HCT116 (cell line): ENCODE results near the gene NFE2L3. TPM values are rescaled to one million over a fixed set of nuclear protein-coding genes. Genes with fewer than 3 reads are reported as not detected.

Experiments
- ATAC-seq: fragments of 200-7000 bp; cut with Tn5 transposase; 2 replicates; pipeline ENCODE4 v1.9.1; 2020; ENCODE audit warnings: mild to moderate bottlenecking, moderate library complexity
- BruUV-seq: library from RNA; stranded (reverse); fragments of 400-500 nt; replicated peaks from 2 replicates; lab custom pipeline; 2021; lab: Mats Ljungman, UMichigan
- CTCF ChIA-PET: fragments of 300-600 bp; sonication (Branson Sonifier 250); formaldehyde crosslinking; loops from one replicate; lab custom pipeline; 2021; ENCODE audit warnings: antibody characterized with exemption; lab: Charles Lee
- POLR2A ChIA-PET: fragments of 300-600, 350-600 bp; sonication (Branson Sonifier 250); formaldehyde crosslinking; loops from one replicate; lab custom pipeline; 2021; ENCODE audit warnings: antibody characterized with exemption; lab: Charles Lee
- RAD21 ChIA-PET, 2 experiments: fragments of 300-600 bp; sonication (Branson Sonifier 250); formaldehyde crosslinking; loops; one replicate each; lab custom pipeline; 2023; ENCODE audit warnings: low total read pairs in 2 of 2; ENCODE audit not compliant: uncharacterized antibody in 2 of 2, unreplicated experiment in 2 of 2, low non-redundant PET in 1 of 2; lab: Charles Lee
- DNase-seq: peaks from one replicate; pipeline ENCODE4 v3.0.0-alpha.2; 2010; ENCODE audit warnings: low read depth, low spot score
- H2AFZ ChIP-seq: fragments of 200-600 bp; shearing (Covaris generic), sonication (generic); 2 replicates; pipeline ENCODE4 v1.6.1; 2017; ENCODE audit warnings: low read depth, mixed run types, mixed read lengths, antibody characterized with exemption, low read length; ENCODE audit not compliant: poor library complexity, severe bottlenecking
- H3K27ac ChIP-seq: 2 replicates; pipeline ENCODE4 v1.5.1; 2012; ENCODE audit warnings: low read depth, low read length
- H3K27me3 ChIP-seq: fragments of 200-600 bp; sonication (generic); 2 replicates; pipeline ENCODE4 v1.6.1; 2016; ENCODE audit warnings: mixed run types, low read length, mixed read lengths; ENCODE audit not compliant: insufficient read depth
- H3K36me3 ChIP-seq, 2 experiments: fragments of 200-500 bp in 1 of 2; fragments of 200-600 bp in 1 of 2; sonication (Bioruptor generic) in 1 of 2; sonication (generic) in 1 of 2; 2 replicates each; pipeline versions ENCODE4 v1.5.1 to v1.6.1; 2014 to 2016; ENCODE audit warnings: low read length in 2 of 2, inconsistent platforms in 1 of 2, mixed read lengths in 1 of 2, mixed run types in 1 of 2; ENCODE audit not compliant: insufficient read depth in 2 of 2, control insufficient read depth in 1 of 2
- H3K4me1 ChIP-seq, 2 experiments: fragments of 200-600 bp in 1 of 2; sonication (generic) in 1 of 2; 2 replicates each; pipeline versions ENCODE4 v1.5.1 to v1.6.1; 2012 to 2017; ENCODE audit warnings: low read length in 2 of 2, inconsistent platforms in 1 of 2, mild to moderate bottlenecking in 1 of 2, mixed read lengths in 1 of 2, mixed run types in 1 of 2, moderate library complexity in 1 of 2; ENCODE audit not compliant: insufficient read depth in 2 of 2, control insufficient read depth in 1 of 2
- H3K4me2 ChIP-seq: fragments of 200-600 bp; sonication (generic); 2 replicates; pipeline ENCODE4 v1.6.1; 2017; ENCODE audit warnings: mixed run types, low read length, mixed read lengths
- H3K4me3 ChIP-seq, 2 experiments: fragments of 200-600 bp in 1 of 2; sonication (generic) in 1 of 2; replicated peaks in 1 of 2; 2 replicates each; pipeline ENCODE4 v1.5.1; 2011 to 2016; ENCODE audit warnings: low read length in 2 of 2, control low read depth in 1 of 2, low read depth in 1 of 2, mild to moderate bottlenecking in 1 of 2, mixed read lengths in 1 of 2, mixed run types in 1 of 2
- H3K79me2 ChIP-seq: fragments of 200-600 bp; sonication (generic); 2 replicates; pipeline ENCODE4 v1.6.1; 2017; ENCODE audit warnings: mild to moderate bottlenecking, mixed run types, low read length, moderate library complexity, mixed read lengths; ENCODE audit not compliant: insufficient read depth
- H3K9ac ChIP-seq: fragments of 200-600 bp; sonication (generic); 2 replicates; pipeline ENCODE4 v1.6.1; 2016; ENCODE audit warnings: low read length, mixed read lengths
- H3K9me2 ChIP-seq: fragments of 200-600 bp; sonication (generic), shearing (Covaris generic); 2 replicates; pipeline ENCODE4 v1.6.1; 2017; ENCODE audit warnings: mixed run types, mild to moderate bottlenecking, moderate library complexity; ENCODE audit not compliant: insufficient read depth
- H3K9me3 ChIP-seq, 2 experiments: fragments of 200-500 bp in 1 of 2; fragments of 200-600 bp in 1 of 2; sonication (Bioruptor generic) in 1 of 2; sonication (generic) in 1 of 2; 2 replicates each; pipeline ENCODE4 v1.6.1; 2014 to 2017; ENCODE audit warnings: low read length in 2 of 2, mixed read lengths in 2 of 2, inconsistent platforms in 1 of 2, low read depth in 1 of 2, mild to moderate bottlenecking in 1 of 2, mixed run types in 1 of 2, moderate library complexity in 1 of 2; ENCODE audit not compliant: control insufficient read depth in 1 of 2, insufficient read depth in 1 of 2
- H4K20me1 ChIP-seq: fragments of 200-600 bp; sonication (generic), shearing (Covaris generic); 2 replicates; pipeline ENCODE4 v1.6.1; 2017; ENCODE audit warnings: mixed run types, mild to moderate bottlenecking, moderate library complexity; ENCODE audit not compliant: insufficient read depth
- ATF3 ChIP-seq: IDR thresholded peaks from 2 replicates; pipeline ENCODE4 v1.6.1; 2012
- CBX3 ChIP-seq: IDR thresholded peaks from 2 replicates; pipeline ENCODE4 v1.6.1; 2012; ENCODE audit warnings: low read depth
- CTCF ChIP-seq, 3 experiments: fragments of 200-600 bp in 1 of 3; sonication (generic) in 1 of 3; IDR thresholded peaks in 2 of 3; conservative IDR thresholded peaks in 1 of 3; 2 replicates each; pipeline ENCODE4 v1.5.1; 2012 to 2017; ENCODE audit warnings: low read depth in 2 of 3, low read length in 2 of 3, antibody characterized with exemption in 1 of 3, borderline replicate concordance in 1 of 3, control low read depth in 1 of 3, mild to moderate bottlenecking in 1 of 3, mixed read lengths in 1 of 3, mixed run types in 1 of 3, moderate library complexity in 1 of 3; ENCODE audit not compliant: insufficient read depth in 1 of 3
- EZH2 ChIP-seq: fragments of 200-600 bp; sonication (generic); IDR thresholded peaks from 2 replicates; pipeline ENCODE4 v1.6.1; 2017; ENCODE audit warnings: antibody characterized with exemption, mixed run types
- EZH2phosphoT487 ChIP-seq: fragments of 200-600 bp; IDR thresholded peaks from 2 replicates; pipeline ENCODE4 v1.6.1; 2018; ENCODE audit warnings: antibody characterized with exemption, borderline replicate concordance
- FOSL1 ChIP-seq: IDR thresholded peaks from 2 replicates; pipeline ENCODE4 v1.6.1; 2012; ENCODE audit warnings: low read depth
- JUND ChIP-seq: IDR thresholded peaks from 2 replicates; pipeline ENCODE4 v1.6.1; 2012
- POLR2A ChIP-seq: IDR thresholded peaks from 2 replicates; pipeline ENCODE4 v1.7.0; 2011; ENCODE audit warnings: borderline replicate concordance; ENCODE audit not compliant: insufficient read depth, insufficient read length; ENCODE audit errors: extremely low read depth
- POLR2AphosphoS5 ChIP-seq: IDR thresholded peaks from 2 replicates; pipeline ENCODE4 v1.6.1; 2011; ENCODE audit warnings: mild to moderate bottlenecking, low read depth, low read length, moderate library complexity
- RAD21 ChIP-seq: IDR thresholded peaks from 2 replicates; pipeline ENCODE4 v1.6.1; 2012; ENCODE audit warnings: low read depth, mild to moderate bottlenecking
- SP1 ChIP-seq: IDR thresholded peaks from 2 replicates; pipeline ENCODE4 v1.6.1; 2012; ENCODE audit warnings: low read depth
- SRF ChIP-seq: IDR thresholded peaks from 2 replicates; pipeline ENCODE4 v1.6.1; 2012; ENCODE audit warnings: low read depth
- YY1 ChIP-seq: IDR thresholded peaks from 2 replicates; pipeline ENCODE4 v1.6.1; 2011; ENCODE audit warnings: low read length, low read depth, moderate library complexity, mild to moderate bottlenecking; ENCODE audit not compliant: insufficient replicate concordance; ENCODE audit errors: extremely low read depth
- ZNF274 ChIP-seq: fragments of 200-500 bp; sonication (Bioruptor generic); IDR thresholded peaks from 2 replicates; pipeline ENCODE4 v1.6.1; 2014; ENCODE audit warnings: mild to moderate bottlenecking, low read depth, low read length, inconsistent platforms
- intact Hi-C: fragments of 100-400 bp; cut with micrococcal nuclease; formaldehyde crosslinking; loops from 2 replicates; pipeline ENCODE4 v1.10.0; 2022
- total RNA-seq: library from RNA; stranded (reverse); gene quantifications from one replicate; pipeline ENCODE4 v1.2.1, GENCODE V29; 2021; ENCODE audit not compliant: unreplicated experiment
- TF ChIP-seq, protein P1 (sequence below): IDR thresholded peaks from 2 replicates; pipeline ENCODE4 v1.6.1; 2012

Gene NFE2L3
- total RNA-seq, 1 experiment from 2014 or later: 27.0 TPM

DNA sequence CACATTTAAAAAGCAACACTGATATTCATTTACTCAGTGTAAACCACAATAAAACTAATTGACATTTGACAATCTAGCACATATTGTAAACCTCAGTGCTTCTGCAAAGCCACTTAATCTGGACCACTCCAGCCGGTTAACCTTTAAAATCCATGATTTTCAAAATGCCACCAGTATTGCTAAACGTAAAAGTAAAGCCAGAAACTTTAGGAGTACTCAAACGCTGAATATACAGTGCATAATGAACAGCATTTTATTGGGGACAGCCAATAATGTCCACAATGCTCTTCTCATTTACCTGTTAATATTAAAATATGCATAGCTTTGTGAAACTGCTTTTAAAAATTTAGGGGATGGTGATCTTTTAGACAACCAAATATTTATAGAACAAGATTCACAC is 37.7 kb downstream of the NFE2L3 start (continued):
- TF ChIP-seq, protein P1, sequence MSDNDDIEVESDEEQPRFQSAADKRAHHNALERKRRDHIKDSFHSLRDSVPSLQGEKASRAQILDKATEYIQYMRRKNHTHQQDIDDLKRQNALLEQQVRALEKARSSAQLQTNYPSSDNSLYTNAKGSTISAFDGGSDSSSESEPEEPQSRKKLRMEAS: no peak
- no peak for TF ChIP-seq RAD21
- no peak for TF ChIP-seq JUND
- TF ChIP-seq ATF3: no peak
- no peak for TF ChIP-seq SP1
- no peak for TF ChIP-seq CBX3

DNA sequence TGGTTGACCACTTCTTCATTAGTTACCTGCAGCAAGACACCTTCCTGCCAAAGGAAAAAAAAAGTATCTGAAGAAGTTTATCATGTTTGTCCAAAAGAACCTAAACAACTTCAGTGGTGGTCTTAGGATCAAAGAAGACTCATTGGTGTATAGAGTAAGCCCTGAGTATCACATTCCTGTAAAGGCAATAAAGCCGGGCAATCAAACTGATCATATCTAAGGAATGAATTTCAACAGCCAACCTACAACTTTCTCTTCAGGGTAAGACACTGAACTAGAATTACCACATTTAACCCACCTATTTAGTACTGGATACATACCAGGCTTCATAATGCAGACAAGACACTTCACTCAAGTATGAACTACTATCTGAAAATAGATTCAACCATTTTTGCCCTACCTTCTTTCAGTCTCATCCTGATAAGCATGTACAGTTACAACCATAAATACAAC is 38.4 kb downstream of the NFE2L3 start:
- Histone ChIP-seq H2AFZ (no peak overlapping the region), H3K4me2 (no peak overlapping the region), H3K4me1 (no peaks in the 10 kb centered on the region), H3K9me3 (no peaks in the 10 kb centered on the region), H3K79me2 (peaks cover 64% of the 10 kb centered on the region), H3K27me3 (no peaks in the 10 kb centered on the region), H3K9ac (no peak overlapping the region), H4K20me1 (peaks cover 85% of the 10 kb centered on the region), H3K36me3 (peaks cover 61 to 64% of the 10 kb centered on the region in 2 experiments), H3K9me2 (no peaks in the 10 kb centered on the region), H3K4me3 (no peak overlapping the region), H3K27ac (no peak overlapping the region)
- CTCF ChIA-PET: no interaction called here
- TF ChIP-seq CBX3 (no peak), SP1 (no peak)
- DNase-seq (no peak), ATAC-seq (no peak)
- intact Hi-C loops: no loop called here
- BruUV-seq: no TSS peak
- POLR2A ChIA-PET: interaction anchor here (2.3 kb wide), 1 partner anchor 10 kb away, joined by 12 read pairs; the partner anchor contains the start of gene HNRNPA2B1
- RAD21 ChIA-PET: no interaction called here

DNA sequence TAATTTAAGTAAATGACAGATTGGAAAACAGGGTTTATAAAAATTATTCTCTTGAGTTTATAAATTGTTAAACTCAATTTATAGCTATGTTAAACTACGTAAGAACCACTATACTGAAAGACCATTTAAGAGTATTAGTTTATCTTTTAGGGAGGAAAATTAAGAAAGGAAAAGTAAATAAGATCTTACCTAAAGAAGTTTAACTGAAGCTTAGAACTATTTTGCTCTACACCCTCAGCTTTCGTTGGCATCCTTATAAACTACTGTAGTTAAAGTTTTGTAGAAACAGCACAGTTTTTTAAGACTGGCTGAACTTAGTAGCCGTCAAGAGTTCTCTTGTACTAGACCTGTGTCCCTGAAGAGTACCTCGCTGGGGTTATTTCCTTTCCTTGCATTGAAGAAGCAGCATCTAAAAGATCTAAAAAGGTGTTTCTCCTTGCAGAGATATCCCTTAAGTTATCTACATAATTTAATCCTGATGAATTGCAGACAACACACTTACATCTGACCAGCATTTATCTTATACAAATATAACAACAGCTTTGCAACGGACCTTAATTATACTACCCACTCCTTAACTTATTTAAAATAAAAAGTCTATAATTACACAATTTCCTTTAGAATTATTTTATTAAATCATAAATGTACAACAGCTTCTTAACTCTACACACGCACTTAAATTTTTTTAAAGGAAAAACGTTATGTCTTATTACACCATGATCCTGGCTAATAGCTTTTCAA is 39.4 kb downstream of the NFE2L3 start:
- CTCF ChIA-PET: interaction anchor here (2.0 kb wide), 1 partner anchor 298 kb away, joined by 5 read pairs; no protein-coding TSS in a partner anchor
- H3K4me3 ChIP-seq: no peak overlapping the region
- H3K27me3 ChIP-seq: no peaks in the 10 kb centered on the region
- intact Hi-C loops: no loop called here
- no peak for ATAC-seq
- H2AFZ ChIP-seq: no peak overlapping the region
- RAD21 ChIA-PET: no interaction called here
- H4K20me1 ChIP-seq: peaks cover 92% of the 10 kb centered on the region
- H3K9me3 ChIP-seq: no peaks in the 10 kb centered on the region
- no peak for DNase-seq
- peaks cover 74% of the 10 kb centered on the region for H3K79me2 ChIP-seq
- H3K4me1 ChIP-seq: no peaks in the 10 kb centered on the region
- no peak overlapping the region for H3K4me2 ChIP-seq
- H3K9me2 ChIP-seq: no peaks in the 10 kb centered on the region
- no peak overlapping the region for H3K9ac ChIP-seq
- BruUV-seq: no TSS peak
- POLR2A ChIA-PET: interaction anchor here (0.8 to 2.3 kb wide), 3 partner anchors 9 to 101 kb away, joined by 3 to 12 read pairs (median 4); partner anchors contain the start of gene HNRNPA2B1
- peaks cover 70 to 73% of the 10 kb centered on the region in 2 experiments for H3K36me3 ChIP-seq
- no peak overlapping the region for H3K27ac ChIP-seq
- no peak for TF ChIP-seq CTCF (IDR thresholded peaks at IDR 0.05 in 2 of 3, conservative IDR thresholded peaks at IDR 0.05 in 1 of 3; ENCODE audit: borderline replicate concordance in 1 of 3, insufficient read depth in 1 of 3, low read depth in 2 of 3, low read length in 2 of 3)
- TF ChIP-seq JUND: no peak
- TF ChIP-seq EZH2phosphoT487: no peak
- no peak for TF ChIP-seq SRF
- TF ChIP-seq EZH2: no peak
- no peak for TF ChIP-seq FOSL1
- no peak for TF ChIP-seq YY1
- TF ChIP-seq, protein P1: no peak
- no peak for TF ChIP-seq SP1
- TF ChIP-seq POLR2AphosphoS5: no peak
- no peak for TF ChIP-seq POLR2A
- no peak for TF ChIP-seq ZNF274
